HG02884 (cell line): ENCODE results near the gene FTHL17.

Experiments used
- ATAC-seq: cut with Tn5 transposase; IDR thresholded peaks from one replicate; pipeline ENCODE4 v1.9.1; 2021; ENCODE audit warnings: mild to moderate bottlenecking, moderate library complexity; ENCODE audit not compliant: unreplicated experiment

FTHL17 gene

DNA sequence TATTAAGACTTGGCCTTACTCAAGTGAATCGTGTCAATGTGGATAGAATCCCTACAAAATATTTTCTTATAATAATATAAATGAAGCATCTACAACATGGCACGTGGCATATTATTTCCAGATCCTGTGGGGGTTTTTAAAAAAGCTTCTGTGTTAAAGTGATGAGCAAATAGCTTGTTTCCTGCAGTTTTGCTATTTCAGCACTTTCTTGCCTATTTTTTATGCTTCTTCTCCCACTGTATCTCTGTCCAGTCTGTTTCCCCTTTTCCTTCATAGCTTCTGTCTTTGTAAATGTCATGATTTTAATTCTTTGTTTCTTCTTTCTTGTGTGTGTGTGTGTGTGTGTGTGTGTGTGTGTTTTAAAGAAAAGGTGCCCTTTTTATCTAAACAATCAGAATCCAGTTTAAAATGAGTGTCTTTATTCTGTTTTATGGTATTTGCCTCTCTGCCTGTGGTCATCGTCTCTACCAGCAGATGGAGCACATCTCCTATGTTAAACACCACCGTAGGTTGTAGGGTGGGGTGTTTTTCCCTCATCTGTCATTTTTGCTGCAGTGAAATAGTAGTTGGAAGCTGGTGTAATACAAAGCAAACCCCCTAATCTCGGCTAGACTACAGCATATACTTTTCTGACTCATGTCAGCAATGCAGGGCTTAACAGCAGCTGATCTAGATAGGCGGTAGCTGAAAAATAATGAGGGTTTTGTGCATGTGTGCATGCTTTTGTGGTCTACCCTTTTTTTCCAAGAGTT, 33.1 kb downstream of the FTHL17 start:
- ATAC-seq = peak; percentile 75

DNA sequence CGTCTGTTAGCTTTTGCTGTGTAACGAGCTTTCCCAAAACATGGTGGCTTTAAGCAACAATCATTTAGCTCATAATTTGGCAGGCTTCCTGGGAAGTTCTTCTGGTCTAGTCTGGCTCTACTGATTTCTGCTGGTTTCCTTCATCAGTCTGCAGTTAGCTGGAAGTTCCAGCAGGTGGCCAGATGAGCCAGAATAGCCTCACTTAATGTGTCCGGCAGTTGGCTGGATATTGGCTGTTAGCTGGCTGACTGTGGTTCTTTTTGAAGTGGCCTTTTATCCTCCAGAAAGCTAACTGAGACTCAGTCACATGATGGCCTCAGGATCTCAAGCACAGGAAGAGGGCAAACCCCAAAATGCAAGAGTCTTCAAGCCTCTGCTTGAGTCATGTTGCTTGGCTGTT, 34.9 kb downstream of the FTHL17 start:
- ATAC-seq = peak; percentile 74

DNA sequence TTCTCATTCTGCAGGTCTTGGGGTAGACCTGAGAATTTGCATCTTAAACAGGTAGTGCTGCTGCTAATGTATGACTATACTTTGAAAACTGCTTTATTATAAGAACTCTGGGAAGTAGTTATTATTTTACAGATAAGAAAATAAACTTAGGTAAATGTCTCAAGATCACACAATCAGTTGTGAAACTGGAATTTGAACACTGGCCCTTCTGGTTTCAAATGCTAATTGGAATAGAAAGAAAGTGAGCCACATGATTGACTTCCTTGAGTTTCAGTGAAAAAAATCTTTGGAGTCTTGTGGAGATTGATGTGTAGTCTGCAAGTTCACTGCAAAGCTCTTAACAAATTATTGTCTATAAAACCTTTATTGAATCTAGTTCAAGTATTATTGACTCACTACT, 44.5 kb downstream of the FTHL17 start:
- ATAC-seq = no peak

DNA sequence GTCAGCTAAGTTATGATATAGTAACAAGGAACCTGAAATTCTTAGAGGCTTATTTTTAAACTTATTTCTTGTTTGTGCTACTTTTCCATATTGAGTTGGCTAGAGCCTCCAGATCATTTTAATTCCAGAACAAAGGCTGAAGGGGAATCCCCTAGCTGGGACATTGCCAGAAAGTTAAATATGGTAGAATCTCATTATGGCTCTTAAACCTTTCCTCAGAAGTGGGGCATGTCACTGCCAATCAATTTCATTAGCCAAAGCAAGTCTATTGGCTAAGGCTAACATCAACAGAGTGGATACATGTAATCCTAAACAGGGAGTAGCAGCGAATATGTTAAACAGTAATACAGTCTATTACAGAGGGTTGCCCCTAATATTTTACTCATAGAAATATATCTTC, 47.0 kb downstream of the FTHL17 start:
- ATAC-seq = no peak

DNA sequence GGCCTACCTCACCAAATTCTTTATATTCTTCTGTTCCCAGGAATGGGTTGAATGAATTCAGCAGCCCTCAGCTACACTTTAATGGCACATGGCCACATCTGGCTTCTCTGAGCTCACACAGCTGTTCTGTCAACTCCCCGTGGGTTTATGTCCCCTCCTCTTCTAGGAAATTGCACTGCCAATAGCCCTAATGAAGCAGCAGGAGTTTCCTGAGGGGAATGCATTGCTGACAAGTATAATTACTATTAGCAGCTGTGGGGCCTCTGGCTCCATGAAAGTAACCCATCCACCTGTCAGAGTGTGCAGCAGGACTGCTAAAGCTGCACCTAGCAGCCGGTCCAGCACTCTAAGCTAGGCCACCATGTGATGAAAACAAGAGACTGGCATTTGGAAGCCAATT, 50.3 kb downstream of the FTHL17 start:
- ATAC-seq = no peak
